ENCODE data around the gene PIK3R5. TPM values are rescaled to one million over a fixed set of nuclear protein-coding genes. Genes with fewer than 3 reads are reported as not detected.
A peak's percentile ranks its signal among the peaks of the same experiment; 100 is the strongest.

Gene PIK3R5
- total and polyA plus RNA-seq, 12 donors = 0.66 to 10.1 (median 2.2) TPM

GRCh38 chr17:8894673-8895578 lies 70.6 kb downstream of the PIK3R5 start:
- ATAC-seq = peak; percentile 72 to 91 (median 82)

GRCh38 chr17:8894202-8894671 lies 71.3 kb downstream of the PIK3R5 start:
- intact Hi-C loops (cut with DNase I) = loop anchor here in 9 of 10 donors (5.0 to 10.0 kb wide), 8 partner anchors 87 to 489 kb away; partner anchors contain the start of gene SPDYE4 (in 2 of the 9)
- no peak for ATAC-seq
- H3K4me3 ChIP-seq = peak overlapping the region in 2 of 10 donors; percentile 9 to 13

More at GRCh38 chr17:8894673-8895578, 70.6 kb downstream of the PIK3R5 start:
- peak; percentile 73 to 91 (median 85) for TF ChIP-seq CTCF (IDR thresholded peaks at IDR 0.05)
- peaks cover 0 to 13% (median 0%) of the 10 kb centered on the region in 7 donors for H3K27me3 ChIP-seq
- H3K27ac ChIP-seq = no peak overlapping the region
- 39 to 42% methylated on average over 24 of the region's 24 CpGs for WGBS, 2 donors
- intact Hi-C loops (cut with DNase I) = loop anchor here in 9 of 10 donors (5.0 to 10.0 kb wide), 8 partner anchors 88 to 490 kb away; partner anchors contain the start of gene SPDYE4 (in 2 of the 9)
- H3K36me3 ChIP-seq = peaks cover 0 to 79% (median 0%) of the 10 kb centered on the region in 9 donors
- peak overlapping the region in 2 of 10 donors; percentile 9 to 13 for H3K4me3 ChIP-seq
- H3K4me1 ChIP-seq = peaks cover 0 to 39% (median 0%) of the 10 kb centered on the region in 9 donors
- DNase-seq = peak in 1 of 2 donors; percentile 61
- H3K9me3 ChIP-seq = no peaks in the 10 kb centered on the region

GRCh38 chr17:8893621-8894201 lies 71.8 kb downstream of the PIK3R5 start:
- no peak overlapping the region for H3K27ac ChIP-seq
- TF ChIP-seq CTCF (IDR thresholded peaks at IDR 0.05) = no peak
- H3K27me3 ChIP-seq = peaks cover 0 to 8% (median 0%) of the 10 kb centered on the region in 7 donors
- intact Hi-C loops (cut with DNase I) = loop anchor here in 9 of 10 donors (5.0 to 10.0 kb wide), 8 partner anchors 86 to 489 kb away; partner anchors contain the start of gene SPDYE4 (in 2 of the 9)
- WGBS, 2 donors = 89 to 90% methylated on average over 15 of the region's 15 CpGs
- no peaks in the 10 kb centered on the region for H3K9me3 ChIP-seq
- ATAC-seq (no peak), DNase-seq (no peak)
- H3K4me3 ChIP-seq = no peak overlapping the region
- peaks cover 0 to 29% (median under 1%) of the 10 kb centered on the region in 9 donors for H3K4me1 ChIP-seq
- peaks cover 0 to 82% (median 0%) of the 10 kb centered on the region in 9 donors for H3K36me3 ChIP-seq

More at GRCh38 chr17:8894202-8894671, 71.3 kb downstream of the PIK3R5 start:
- 74 to 75% methylated on average over 17 of the region's 17 CpGs for WGBS, 2 donors
- H3K27me3 ChIP-seq = peaks cover 0 to 9% (median 0%) of the 10 kb centered on the region in 7 donors
- H3K4me1 ChIP-seq = peaks cover 0 to 32% (median 0%) of the 10 kb centered on the region in 9 donors
- H3K9me3 ChIP-seq = no peaks in the 10 kb centered on the region
- peaks cover 0 to 82% (median 0%) of the 10 kb centered on the region in 9 donors for H3K36me3 ChIP-seq
- DNase-seq = no peak
- no peak for TF ChIP-seq CTCF (IDR thresholded peaks at IDR 0.05)
- H3K27ac ChIP-seq = no peak overlapping the region

- Histone ChIP-seq H3K9me3 (no peaks in the 10 kb centered on the region), H3K4me1 (peaks cover 0 to 25% (median 7%) of the 10 kb centered on the region in 9 donors), H3K27ac (no peak overlapping the region), H3K36me3 (peaks cover 0 to 83% (median 0%) of the 10 kb centered on the region in 9 donors), H3K27me3 (peaks cover 0 to 8% (median 0%) of the 10 kb centered on the region in 7 donors), H3K4me3 (no peak overlapping the region)
- intact Hi-C loops (cut with DNase I) = loop anchor here in 9 of 10 donors (5.0 to 10.0 kb wide), 8 partner anchors 86 to 488 kb away; partner anchors contain the start of gene SPDYE4 (in 2 of the 9)
- ATAC-seq (no peak), DNase-seq (no peak)
- 96% methylated on average over 3 of the region's 3 CpGs for WGBS, 2 donors
- no peak for TF ChIP-seq CTCF (IDR thresholded peaks at IDR 0.05)
Observed at GRCh38 chr17:8893059-8893458, 72.4 kb downstream of the PIK3R5 start.
